Cortex of kidney (tissue), 1 donor: ENCODE measurements around the gene KCNA10.

Source experiments
- DNase-seq: peaks from one replicate; lab custom pipeline; 2025; lab: John Stamatoyannopoulos, UW

The KCNA10 gene

GRCh38 chr1:110477445-110477957, 41.5 kb downstream of the KCNA10 start:
- DNase-seq: no peak

GRCh38 chr1:110477041-110477440, 41.9 kb downstream of the KCNA10 start:
- no peak for DNase-seq

GRCh38 chr1:110476028-110476765, 42.8 kb downstream of the KCNA10 start:
- no peak for DNase-seq

- no peak for DNase-seq
Observed at GRCh38 chr1:110475362-110476027, 43.5 kb downstream of the KCNA10 start.

GRCh38 chr1:110474444-110474843, 44.5 kb downstream of the KCNA10 start:
- DNase-seq: no peak

- DNase-seq: no peak
Observed at GRCh38 chr1:110472546-110472945, 46.4 kb downstream of the KCNA10 start.

GRCh38 chr1:110471131-110471530, 47.8 kb downstream of the KCNA10 start:
- DNase-seq: no peak
